Body of pancreas (tissue), 4 donors: ENCODE results near the gene BRD3OS. TPM values are rescaled to one million over a fixed set of nuclear protein-coding genes. Genes with fewer than 3 reads are reported as not detected.

Experiments
- ATAC-seq: fragments of 150-250 bp; one replicate; pipeline ENCODE4 v1.9.1; 2016
- DNase-seq, 4 donors: peaks; one replicate each; pipeline ENCODE4 v3.0.0-alpha.2; 2019
- H3K27ac ChIP-seq, 4 donors: fragments of 200-600 bp; sonication (generic); 1 replicate in 3 of 4; 2 replicates in 1 of 4; pipeline versions ENCODE4 v1.5.1 to v1.6.1; 2016 to 2019; ENCODE audit warnings: mild to moderate bottlenecking in 1 of 4, mixed read lengths in 1 of 4, moderate library complexity in 1 of 4
- H3K27me3 ChIP-seq, 2 donors: fragments of 200-600 bp; sonication (generic); one replicate each; pipeline ENCODE4 v1.6.0; 2016; ENCODE audit warnings: mild to moderate bottlenecking in 1 of 2
- H3K36me3 ChIP-seq, 2 donors: fragments of 200-600 bp; sonication (generic); replicated peaks in 1 of 2; 2 replicates each; pipeline ENCODE4 v1.5.1; 2016; ENCODE audit warnings: low read depth in 2 of 2; ENCODE audit not compliant: insufficient read depth in 1 of 2
- H3K4me1 ChIP-seq: fragments of 200-600 bp; sonication (generic); one replicate; pipeline ENCODE4 v1.6.0; 2016
- H3K4me3 ChIP-seq, 2 donors: fragments of 200-600 bp; sonication (generic); 1 replicate in 1 of 2; 2 replicates in 1 of 2; pipeline ENCODE4 v1.5.1; 2016 to 2019
- H3K9me3 ChIP-seq, 3 donors: fragments of 200-600 bp; sonication (generic); 1 replicate in 2 of 3; 2 replicates in 1 of 3; pipeline ENCODE4 v1.5.1; 2016
- POLR2A ChIP-seq, 3 donors: fragments of 450-650 bp; IDR thresholded peaks; one replicate each; pipeline ENCODE4 v1.6.1; 2016; ENCODE audit warnings: antibody characterized with exemption in 3 of 3, mild to moderate bottlenecking in 2 of 3
- WGBS, 2 donors: methylation state at CpG; one replicate each; pipeline ENCODE4 v1.1.5; 2017; 5-methylcytosine and 5-hydroxymethylcytosine counted together
- intact Hi-C: fragments of 100-400 bp; cut with DNase I; formaldehyde crosslinking; loops from one replicate; pipeline ENCODE4 v1.15.1; 2023
- total RNA-seq, 2 donors: library from RNA; depleted of rRNA; stranded (reverse); fragments of >200 nt; gene quantifications; one replicate each; pipeline ENCODE4 v1.1.0, GENCODE V29; 2016
- TF ChIP-seq, protein P1 (sequence below), 7 experiments: fragments of 450-650 bp in 4 of 7; fragments of 200-600 bp in 3 of 7; sonication (generic) in 3 of 7; IDR thresholded peaks; one replicate each; pipeline ENCODE4 v1.5.1; 2016 to 2019; ENCODE audit warnings: antibody characterized with exemption in 7 of 7

The BRD3OS gene
- total RNA-seq, 2 donors from 2014 or later = 7.3 to 9.6 TPM

DNA sequence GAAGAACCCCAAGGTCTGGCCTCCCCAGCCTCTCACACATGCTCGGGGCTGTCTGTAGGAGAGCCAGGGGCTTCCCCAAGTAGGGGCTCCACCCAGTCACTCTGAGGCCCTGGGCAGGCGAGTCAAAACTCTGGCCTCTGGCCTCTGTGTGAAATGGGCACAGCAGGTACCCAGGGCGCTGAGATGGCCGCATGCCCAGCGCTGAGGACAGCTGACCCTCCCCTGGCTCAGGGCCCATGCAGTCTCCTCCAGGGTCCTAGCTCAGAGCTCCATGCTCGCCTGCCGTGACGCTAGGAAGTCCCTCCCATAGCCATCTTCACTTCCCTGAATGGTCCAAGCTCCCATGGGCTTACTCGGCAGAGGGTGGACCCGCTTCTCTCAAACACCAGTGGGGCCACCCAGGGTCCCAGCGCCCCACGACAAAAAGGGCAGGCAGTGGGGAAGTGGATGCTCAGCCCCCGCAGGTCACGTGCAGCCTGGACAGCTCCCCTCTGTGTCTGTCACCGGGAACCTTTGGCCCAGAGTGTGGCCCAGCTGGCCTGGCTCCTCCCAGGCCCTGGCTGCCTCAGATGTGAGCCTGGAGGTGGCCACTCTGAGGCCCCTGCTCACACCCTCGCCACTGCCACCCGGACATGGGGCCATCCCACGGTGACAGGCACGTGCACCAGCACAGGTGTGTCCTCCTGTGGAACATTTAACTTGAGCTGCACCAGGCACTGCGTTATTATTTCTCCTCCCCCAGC is 21.0 kb upstream of the BRD3OS start:
- WGBS, 2 donors = 63 to 71% methylated on average over 5 to 20 of the region's 20 CpGs
- Histone ChIP-seq H3K4me1 (no peaks in the 10 kb centered on the region), H3K27me3 (no peaks in the 10 kb centered on the region), H3K9me3 (no peaks in the 10 kb centered on the region), H3K27ac (no peak overlapping the region), H3K36me3 (no peaks in the 10 kb centered on the region), H3K4me3 (no peak overlapping the region)
- DNase-seq (no peak), ATAC-seq (no peak)
- intact Hi-C loops = loop anchor here (10.0 kb wide), 1 partner anchor 470 kb away; the partner anchor contains the start of gene ADAMTSL2
- TF ChIP-seq, protein P1, sequence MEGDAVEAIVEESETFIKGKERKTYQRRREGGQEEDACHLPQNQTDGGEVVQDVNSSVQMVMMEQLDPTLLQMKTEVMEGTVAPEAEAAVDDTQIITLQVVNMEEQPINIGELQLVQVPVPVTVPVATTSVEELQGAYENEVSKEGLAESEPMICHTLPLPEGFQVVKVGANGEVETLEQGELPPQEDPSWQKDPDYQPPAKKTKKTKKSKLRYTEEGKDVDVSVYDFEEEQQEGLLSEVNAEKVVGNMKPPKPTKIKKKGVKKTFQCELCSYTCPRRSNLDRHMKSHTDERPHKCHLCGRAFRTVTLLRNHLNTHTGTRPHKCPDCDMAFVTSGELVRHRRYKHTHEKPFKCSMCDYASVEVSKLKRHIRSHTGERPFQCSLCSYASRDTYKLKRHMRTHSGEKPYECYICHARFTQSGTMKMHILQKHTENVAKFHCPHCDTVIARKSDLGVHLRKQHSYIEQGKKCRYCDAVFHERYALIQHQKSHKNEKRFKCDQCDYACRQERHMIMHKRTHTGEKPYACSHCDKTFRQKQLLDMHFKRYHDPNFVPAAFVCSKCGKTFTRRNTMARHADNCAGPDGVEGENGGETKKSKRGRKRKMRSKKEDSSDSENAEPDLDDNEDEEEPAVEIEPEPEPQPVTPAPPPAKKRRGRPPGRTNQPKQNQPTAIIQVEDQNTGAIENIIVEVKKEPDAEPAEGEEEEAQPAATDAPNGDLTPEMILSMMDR (IDR thresholded peaks at IDR 0.05) = no peak
- no peak for TF ChIP-seq POLR2A (IDR thresholded peaks at IDR 0.05)

DNA sequence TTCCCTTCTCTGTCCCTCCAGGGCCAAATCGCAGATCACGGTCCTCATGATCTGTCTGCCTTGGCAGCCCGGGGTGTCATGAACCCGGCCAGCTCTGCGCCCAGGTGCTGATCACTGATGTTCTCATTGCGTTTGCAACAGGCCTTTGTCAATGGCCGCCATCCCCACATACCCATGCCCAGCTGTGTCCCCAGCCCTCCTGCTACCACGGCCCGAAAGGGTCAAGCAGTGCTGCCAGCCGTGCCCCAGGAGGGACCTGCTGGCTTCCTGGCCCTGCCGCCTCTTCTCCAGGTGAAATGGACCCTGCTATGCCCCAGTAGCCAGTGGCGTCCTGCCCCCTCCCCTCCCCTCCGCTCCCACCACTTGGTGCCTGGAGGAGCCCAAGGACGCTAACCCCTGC is 20.4 kb upstream of the BRD3OS start:
- Histone ChIP-seq H3K4me3 (no peak overlapping the region), H3K27me3 (no peaks in the 10 kb centered on the region), H3K4me1 (no peaks in the 10 kb centered on the region), H3K9me3 (no peaks in the 10 kb centered on the region), H3K27ac (no peak overlapping the region), H3K36me3 (no peaks in the 10 kb centered on the region)
- no peak for ATAC-seq
- 75 to 81% methylated on average over 14 of the region's 14 CpGs for WGBS, 2 donors
- no peak for DNase-seq
- no peak for TF ChIP-seq POLR2A (IDR thresholded peaks at IDR 0.05)
- TF ChIP-seq, protein P1 (IDR thresholded peaks at IDR 0.05) = no peak
- intact Hi-C loops = loop anchor here (10.0 kb wide), 1 partner anchor 470 kb away; the partner anchor contains the start of gene ADAMTSL2

DNA sequence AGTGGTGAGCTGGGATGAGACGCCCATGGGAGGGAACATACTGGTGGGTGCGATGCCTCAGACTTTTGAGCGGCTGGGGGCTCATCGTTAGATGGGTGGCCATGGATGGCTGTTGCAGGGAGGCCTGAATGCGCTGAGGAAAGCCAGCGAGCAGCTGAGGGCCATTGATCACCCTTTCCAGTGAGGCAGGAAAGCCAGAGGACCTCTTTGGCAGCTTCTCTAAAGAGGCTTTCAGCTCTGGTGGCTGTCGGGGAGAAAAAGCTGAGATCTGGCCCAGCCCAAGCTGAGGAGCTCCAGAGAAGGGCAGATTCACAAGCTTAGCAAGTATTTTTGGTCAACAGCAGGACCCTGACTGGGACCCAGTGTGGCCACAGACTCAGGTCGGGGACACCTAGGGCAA is 19.9 kb upstream of the BRD3OS start:
- Histone ChIP-seq H3K4me3 (no peak overlapping the region), H3K27me3 (no peaks in the 10 kb centered on the region), H3K36me3 (no peaks in the 10 kb centered on the region), H3K4me1 (peaks cover 1% of the 10 kb centered on the region), H3K27ac (no peak overlapping the region), H3K9me3 (no peaks in the 10 kb centered on the region)
- intact Hi-C loops = loop anchor here (10.0 kb wide), 1 partner anchor 471 kb away; the partner anchor contains the start of gene ADAMTSL2
- ATAC-seq (no peak), DNase-seq (no peak)
- TF ChIP-seq POLR2A (IDR thresholded peaks at IDR 0.05) = no peak
- TF ChIP-seq, protein P1 (IDR thresholded peaks at IDR 0.05) = no peak
- 68 to 78% methylated on average over 4 to 8 of the region's 8 CpGs for whole genome bisulfite sequencing, 2 donors

DNA sequence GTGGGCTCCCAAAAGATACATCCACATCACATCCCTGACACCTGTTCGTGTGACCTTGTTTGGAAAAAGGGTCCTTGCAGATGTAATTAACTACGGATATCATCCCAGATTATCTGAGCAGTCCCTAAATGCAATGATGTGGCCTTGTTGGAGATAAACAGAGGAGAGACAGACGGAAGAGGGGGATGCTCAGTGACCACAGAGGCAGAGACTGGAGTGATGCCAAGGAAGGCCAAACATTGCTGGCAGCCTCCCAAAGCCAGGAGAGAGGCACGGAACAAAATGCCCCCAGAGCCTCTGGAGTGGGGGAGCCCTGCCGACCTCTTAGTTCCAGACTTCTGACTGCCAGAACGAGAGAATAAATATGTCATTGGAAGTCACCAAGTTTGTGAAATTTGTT is 18.1 kb upstream of the BRD3OS start:
- Histone ChIP-seq H3K9me3 (no peaks in the 10 kb centered on the region), H3K36me3 (no peaks in the 10 kb centered on the region), H3K4me3 (no peak overlapping the region), H3K27ac (no peak overlapping the region), H3K27me3 (no peaks in the 10 kb centered on the region), H3K4me1 (peaks cover 10% of the 10 kb centered on the region)
- TF ChIP-seq, protein P1 (IDR thresholded peaks at IDR 0.05) = no peak
- no peak for TF ChIP-seq POLR2A (IDR thresholded peaks at IDR 0.05)
- no peak for DNase-seq
- intact Hi-C loops = loop anchor here (10.0 kb wide), 1 partner anchor 472 kb away; the partner anchor contains the start of gene ADAMTSL2
- 47 to 55% methylated on average over 6 of the region's 6 CpGs for WGBS, 2 donors
- no peak for ATAC-seq
